NCI-H226 (cell line): Measurements from ENCODE around the gene SPOUT1.

ENCODE experiments used
- DNase-seq: peaks from one replicate; pipeline ENCODE4 v3.0.0-alpha.2; 2015

Gene SPOUT1

GRCh38 chr9:128836509-128837145, 7.0 kb upstream of the SPOUT1 start:
- no peak for DNase-seq

GRCh38 chr9:128835246-128836210, 5.9 kb upstream of the SPOUT1 start:
- DNase-seq = no peak

GRCh38 chr9:128833696-128834095, 4.1 kb upstream of the SPOUT1 start:
- no peak for DNase-seq

GRCh38 chr9:128828719-128829452, 708 bp downstream of the SPOUT1 start:
- DNase-seq = no peak

GRCh38 chr9:128828267-128828666, 1.3 kb downstream of the SPOUT1 start:
- no peak for DNase-seq

GRCh38 chr9:128825923-128826700, 3.5 kb downstream of the SPOUT1 start:
- DNase-seq = no peak

GRCh38 chr9:128824911-128825310, 4.7 kb downstream of the SPOUT1 start:
- no peak for DNase-seq

- DNase-seq = no peak
Observed at GRCh38 chr9:128823903-128824406, 5.6 kb downstream of the SPOUT1 start.

GRCh38 chr9:128823362-128823902, 6.2 kb downstream of the SPOUT1 start:
- no peak for DNase-seq

- DNase-seq = no peak
Observed at GRCh38 chr9:128822407-128823042, 7.1 kb downstream of the SPOUT1 start.

- no peak for DNase-seq
Observed at GRCh38 chr9:128821584-128822406, 7.8 kb downstream of the SPOUT1 start.

- DNase-seq = no peak
Observed at GRCh38 chr9:128820665-128821583, 8.7 kb downstream of the SPOUT1 start.

GRCh38 chr9:128819716-128820664, 9.6 kb downstream of the SPOUT1 start:
- no peak for DNase-seq

GRCh38 chr9:128818839-128819715, 10.5 kb downstream of the SPOUT1 start:
- no peak for DNase-seq

- DNase-seq = peak; percentile 87
Observed at GRCh38 chr9:128818099-128818838, 11.3 kb downstream of the SPOUT1 start, which contains the start of gene ENDOG. ENDOG (plus strand) TSS chr9:128818500; CDS start chr9:128818685, 185 bp downstream.

GRCh38 chr9:128810873-128811272, 18.7 kb downstream of the SPOUT1 start:
- no peak for DNase-seq
